GM18907 (cell line): Measurements from ENCODE around the gene SLC39A3.

Experiments
- ATAC-seq: cut with Tn5 transposase; IDR thresholded peaks from one replicate; pipeline ENCODE4 v1.9.1; 2021; ENCODE audit warnings: mild to moderate bottlenecking, moderate library complexity; ENCODE audit not compliant: unreplicated experiment

The SLC39A3 gene

DNA sequence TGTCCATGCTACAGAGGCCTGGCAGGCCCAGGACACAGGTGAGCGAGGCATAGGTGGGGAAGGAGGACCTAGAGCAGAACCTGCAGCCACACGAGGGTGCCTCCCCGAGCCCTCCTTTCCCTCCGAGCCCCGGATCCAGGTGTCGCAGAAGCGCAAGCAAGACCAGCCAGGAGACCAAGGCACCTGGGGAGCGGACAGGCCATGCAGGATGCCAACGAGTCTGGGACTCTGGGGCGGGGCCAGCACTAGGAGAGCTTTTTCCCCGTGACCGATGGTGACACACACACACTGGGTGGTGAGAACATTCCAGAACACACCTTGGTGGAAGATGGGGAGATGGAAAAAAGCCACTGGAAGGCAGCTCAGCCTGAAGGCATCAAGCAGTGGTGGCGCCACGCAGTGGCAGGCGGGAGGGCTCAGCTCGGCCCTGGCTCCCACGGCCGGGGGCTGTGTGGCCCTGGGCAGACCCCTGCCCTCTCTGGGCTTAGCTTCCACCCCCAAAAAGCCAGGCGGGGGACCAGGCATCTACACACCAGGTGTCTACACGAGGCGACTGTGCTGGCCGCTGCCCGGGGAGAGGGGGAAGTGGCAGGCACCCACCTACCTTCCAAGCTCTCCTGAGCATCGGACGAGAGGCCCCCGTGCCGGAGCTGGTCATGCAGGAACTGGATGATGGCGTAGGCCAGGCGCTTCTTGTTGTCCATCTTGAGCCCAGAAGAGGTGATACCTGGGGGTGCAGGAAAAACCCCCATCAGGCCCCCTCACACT, 28.7 kb upstream of the SLC39A3 start:
- no peak for ATAC-seq

DNA sequence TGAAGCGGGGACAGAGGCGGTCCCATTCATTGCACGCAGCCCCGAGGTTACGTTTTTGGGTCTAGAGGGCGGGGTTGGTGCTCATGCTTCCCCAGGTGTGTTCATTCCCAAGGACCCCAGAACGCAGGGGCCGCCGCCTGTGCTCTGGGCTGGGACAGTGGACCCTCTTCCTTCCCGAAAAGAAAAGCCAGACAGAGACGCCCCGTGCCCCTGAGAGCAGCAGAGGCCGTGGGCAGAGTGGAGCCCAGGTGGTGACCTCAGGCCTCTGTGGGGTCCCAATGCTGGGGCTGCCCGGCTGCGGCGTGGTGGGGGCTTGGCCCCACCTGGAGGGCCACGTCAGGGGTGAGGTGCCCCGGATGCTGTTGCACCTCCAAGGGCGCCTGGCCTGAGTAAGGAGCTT, 27.9 kb upstream of the SLC39A3 start:
- ATAC-seq: no peak

DNA sequence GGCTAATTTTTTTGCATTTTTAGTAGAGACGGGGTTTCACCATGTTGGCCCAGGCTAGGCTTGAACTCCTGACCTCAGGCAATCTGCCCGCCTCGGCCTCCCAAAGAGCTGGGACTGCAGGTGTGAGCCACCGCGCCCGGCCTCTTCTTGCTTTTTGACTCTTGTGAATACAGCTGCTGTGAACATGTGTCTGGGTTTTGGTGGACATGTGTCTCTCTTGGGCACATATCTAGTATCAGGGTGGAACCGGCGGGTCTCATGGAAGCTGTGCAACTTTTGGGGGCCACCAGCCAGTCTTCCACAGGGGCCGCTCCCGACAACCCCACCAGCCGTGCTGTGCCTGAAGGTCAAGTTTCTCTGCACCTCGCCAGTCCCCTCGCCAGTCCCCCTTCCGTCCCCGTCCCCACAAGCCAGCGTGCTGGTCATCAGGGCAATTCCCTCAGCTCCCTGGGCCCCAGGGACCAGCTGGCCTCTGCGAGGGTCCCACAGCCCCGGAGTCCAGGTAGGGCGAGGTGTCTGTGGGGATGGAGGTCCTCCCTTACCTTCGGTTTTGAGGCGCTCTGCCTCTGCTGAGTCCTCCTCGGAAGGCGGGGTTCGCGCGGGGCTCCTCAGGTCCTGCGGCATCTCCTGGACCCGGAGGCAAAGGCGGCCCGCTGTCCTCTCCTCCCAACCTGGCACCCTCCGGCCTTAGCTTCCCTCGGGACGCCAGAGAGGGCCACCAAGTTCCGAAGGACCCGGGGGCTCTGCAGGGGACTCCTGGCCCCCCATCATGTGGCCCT, 27.0 kb upstream of the SLC39A3 start:
- no peak for ATAC-seq

DNA sequence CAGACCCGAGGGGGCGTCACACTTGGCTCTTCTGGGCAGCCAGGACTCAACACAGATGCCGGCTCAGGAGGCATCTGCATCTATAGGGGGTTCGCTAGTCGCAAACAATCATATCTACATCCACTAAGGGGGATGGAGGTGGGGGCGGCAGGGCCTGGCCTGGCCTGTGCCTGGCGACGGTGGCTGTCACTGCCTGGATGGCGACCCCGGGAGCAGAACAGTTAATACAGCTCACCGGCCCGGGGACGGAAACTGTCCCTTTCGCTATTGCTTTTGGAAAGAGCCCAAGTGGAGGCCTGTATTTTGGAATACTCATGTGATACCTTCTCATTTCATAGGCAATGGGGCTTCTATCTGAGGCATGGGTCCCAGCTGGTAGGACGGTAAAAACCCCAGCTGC, 25.6 kb upstream of the SLC39A3 start:
- no peak for ATAC-seq

DNA sequence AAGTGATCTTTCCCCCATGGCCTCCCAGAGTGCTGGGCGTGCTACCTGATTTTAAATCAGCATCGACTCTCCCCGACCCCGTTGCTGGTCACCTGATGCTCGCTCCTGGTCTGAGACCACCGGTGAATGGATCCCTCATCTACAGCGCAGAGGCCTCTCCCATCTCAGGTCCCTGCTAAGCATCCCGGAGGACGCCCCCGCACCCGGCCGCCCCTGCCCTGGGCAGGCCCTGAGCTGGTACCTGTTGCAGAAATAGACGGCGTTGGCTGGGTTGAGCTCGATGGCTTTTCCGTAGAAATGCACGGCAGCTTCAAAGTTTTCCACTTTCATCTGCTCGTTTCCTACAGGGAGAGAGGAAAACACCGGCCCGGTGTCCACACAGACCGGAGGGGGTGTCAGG, 25.1 kb upstream of the SLC39A3 start:
- no peak for ATAC-seq

DNA sequence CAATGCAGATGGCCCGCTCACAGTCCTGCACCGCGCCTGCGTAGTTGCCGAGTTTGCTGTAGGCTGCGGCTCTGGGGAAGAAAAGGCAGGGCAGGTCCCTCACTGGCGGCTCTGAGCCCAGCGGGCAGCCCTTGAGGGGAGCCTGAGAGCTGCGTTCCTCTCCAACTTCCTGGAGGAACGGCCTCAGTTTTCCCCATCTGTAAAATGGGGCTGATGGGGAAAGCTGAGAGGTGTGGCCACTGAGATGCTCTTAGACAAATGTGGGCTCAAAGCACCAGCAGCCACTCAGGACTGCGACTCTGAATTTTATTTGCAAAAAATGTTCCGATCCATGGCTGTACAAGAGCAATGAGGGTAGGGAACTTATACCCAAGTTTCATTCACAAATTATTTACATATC, 23.9 kb upstream of the SLC39A3 start:
- no peak for ATAC-seq

DNA sequence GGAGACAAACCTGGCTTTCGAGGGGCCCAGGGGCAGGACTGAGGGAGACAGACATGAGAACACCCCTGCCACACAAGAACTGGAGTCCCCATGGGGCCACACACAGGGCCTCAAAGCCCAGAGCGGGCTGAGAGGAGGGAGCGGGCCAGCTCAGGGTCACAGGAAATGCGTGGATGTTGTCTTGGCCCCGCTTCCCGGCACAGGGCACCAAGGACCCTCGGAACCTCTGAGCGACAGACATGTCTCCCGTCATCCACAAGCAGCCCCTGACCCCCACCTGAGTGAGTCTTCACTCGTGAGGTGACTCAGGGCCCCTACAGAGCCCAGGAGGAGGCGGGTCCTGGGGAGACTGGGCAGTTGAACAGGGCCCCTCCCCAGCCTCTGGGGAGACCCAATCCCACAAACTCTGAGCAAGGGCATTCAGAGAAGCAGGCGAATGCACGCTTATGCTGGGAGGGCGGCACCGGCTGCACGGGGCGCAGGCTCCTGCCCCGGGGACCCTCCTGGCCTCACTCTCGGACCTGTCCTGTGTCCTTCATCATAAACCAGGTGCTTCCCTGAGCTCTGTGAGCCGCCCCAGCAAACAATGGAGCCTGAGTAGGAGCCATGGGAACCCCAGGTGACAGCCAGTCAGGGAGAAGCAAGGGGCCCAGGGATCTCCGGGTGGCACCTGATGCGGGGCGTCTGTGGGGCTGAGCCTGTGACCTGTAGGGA, 23.1 kb upstream of the SLC39A3 start:
- no peak for ATAC-seq

DNA sequence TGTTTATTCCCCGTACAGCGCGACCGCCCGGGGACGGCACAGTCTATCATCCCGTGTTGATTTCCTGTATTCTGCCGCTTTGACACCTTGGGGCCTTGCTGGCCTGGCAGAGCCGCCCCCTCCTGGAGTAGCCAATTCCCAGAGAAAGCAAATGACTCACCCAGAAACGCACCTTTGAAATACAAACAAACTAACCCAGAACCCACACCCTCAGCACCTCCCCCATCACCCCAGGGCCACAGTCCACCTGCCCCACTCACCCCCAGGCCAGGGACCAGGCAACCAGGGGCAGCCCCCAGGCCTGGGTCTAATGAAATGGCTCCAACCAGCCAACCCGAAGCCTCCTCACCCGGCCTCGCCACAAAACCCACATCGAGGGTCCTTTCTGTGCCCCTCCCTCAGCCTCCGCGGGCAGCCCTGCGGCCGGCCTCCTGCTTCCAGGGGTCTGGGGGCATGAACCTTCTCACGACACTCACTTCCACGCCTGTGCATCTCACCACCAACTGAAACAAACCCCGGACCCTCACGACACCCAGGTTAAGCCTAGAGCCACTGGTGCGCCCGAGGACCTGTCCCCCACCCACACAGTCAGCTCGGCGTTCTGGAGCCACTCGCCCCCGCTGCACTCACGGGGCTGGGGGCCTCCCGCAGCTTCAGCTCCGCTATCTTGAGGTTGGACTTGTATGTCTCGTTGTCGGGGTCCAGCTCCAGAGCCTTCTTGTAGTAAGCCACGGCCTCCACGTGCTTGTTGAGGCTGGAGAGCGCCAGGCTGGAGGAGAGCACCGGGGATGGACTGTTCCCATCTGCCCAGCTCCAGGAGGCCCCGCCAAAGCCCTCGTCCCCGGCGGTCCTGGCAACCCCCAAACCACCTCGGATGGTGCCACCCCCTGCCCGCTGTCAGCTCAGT, 22.3 kb upstream of the SLC39A3 start:
- no peak for ATAC-seq

DNA sequence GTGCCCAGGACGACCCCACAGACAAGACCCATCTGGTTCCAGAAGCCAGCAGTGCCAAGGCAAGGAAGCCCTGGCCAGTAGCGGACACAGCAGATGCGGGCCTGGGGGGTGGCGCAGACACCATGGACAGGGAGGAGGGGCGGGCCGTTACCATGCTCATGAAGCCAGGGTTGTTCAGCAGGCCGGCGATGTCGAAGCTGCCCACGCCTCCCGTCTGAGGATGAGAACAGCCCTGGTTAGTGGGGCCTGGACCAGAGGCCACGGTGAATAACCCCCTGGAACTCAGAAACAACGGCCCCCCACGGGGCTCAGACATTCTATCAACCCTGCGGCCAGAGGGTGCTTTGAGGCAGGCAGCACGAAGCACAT, 21.5 kb upstream of the SLC39A3 start:
- no peak for ATAC-seq

DNA sequence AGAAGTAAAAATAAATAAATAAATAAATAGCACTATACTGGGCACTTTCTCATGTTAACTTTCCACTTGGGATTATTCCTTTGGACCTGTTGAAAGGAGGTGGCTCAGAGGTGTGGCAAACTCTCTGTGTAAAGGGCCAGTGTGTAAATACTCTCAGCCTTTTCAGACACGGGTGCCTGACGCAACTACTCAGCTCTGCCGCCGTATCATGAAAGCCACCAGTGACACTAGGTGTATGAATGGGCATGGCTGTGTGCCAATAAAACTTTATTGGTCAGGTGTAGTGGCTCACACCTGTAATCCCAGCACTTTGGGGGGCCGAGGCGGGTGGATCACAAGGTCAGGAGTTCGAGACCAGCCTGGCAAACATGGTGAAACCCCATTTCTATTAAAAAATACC, 20.1 kb upstream of the SLC39A3 start:
- ATAC-seq: no peak

DNA sequence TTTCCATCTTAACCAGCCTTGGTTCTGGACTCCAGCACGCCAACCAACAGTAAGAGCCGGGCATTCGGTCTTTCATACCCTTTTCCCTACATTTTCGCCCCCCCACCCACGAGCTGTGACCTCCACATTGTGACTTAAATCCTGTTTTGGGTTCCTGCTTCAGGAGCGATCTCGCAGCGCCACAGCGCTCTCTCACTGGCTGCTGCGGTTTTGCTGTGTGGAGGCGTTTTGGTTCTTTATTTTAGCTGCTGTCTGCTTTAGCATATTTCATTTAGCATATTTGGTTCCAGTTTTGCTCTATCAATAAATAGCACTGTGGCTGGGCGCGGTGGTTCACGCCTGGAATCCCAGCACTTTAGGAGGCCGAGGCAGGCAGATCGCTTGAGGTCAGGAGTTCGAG, 19.5 kb upstream of the SLC39A3 start:
- no peak for ATAC-seq

DNA sequence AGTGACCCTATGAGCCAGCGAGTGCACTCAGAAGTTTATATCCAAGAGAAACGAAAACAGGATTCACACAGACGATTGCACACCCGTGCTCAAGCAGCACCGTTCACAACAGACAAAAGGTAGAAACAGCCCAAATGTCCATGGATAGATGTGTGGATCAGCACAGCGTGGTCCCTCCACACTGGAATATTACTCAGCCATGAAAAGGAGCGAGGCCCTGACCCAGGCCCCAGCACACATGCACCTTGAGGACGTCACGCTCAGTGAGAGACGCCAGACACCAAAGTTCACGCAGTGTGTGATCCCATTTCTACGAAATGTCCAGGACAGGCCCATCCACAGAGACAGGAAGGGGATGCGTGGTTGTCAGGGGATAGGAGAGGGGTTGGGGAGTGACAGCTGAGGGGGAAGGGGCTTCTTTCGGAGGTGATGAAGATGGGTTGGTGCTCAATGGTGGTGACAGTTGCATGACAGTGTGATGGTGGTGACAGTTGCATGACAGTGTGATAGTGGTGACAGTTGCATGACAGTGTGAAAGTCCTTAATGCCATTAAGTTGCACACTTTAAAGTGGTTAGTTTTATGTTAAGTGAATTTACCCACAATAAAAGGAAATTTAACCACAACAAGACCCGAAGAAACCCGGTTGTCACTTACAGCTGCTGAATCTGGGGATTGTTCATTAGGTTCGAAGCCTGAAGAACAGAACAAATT, 18.9 kb upstream of the SLC39A3 start:
- ATAC-seq: no peak

DNA sequence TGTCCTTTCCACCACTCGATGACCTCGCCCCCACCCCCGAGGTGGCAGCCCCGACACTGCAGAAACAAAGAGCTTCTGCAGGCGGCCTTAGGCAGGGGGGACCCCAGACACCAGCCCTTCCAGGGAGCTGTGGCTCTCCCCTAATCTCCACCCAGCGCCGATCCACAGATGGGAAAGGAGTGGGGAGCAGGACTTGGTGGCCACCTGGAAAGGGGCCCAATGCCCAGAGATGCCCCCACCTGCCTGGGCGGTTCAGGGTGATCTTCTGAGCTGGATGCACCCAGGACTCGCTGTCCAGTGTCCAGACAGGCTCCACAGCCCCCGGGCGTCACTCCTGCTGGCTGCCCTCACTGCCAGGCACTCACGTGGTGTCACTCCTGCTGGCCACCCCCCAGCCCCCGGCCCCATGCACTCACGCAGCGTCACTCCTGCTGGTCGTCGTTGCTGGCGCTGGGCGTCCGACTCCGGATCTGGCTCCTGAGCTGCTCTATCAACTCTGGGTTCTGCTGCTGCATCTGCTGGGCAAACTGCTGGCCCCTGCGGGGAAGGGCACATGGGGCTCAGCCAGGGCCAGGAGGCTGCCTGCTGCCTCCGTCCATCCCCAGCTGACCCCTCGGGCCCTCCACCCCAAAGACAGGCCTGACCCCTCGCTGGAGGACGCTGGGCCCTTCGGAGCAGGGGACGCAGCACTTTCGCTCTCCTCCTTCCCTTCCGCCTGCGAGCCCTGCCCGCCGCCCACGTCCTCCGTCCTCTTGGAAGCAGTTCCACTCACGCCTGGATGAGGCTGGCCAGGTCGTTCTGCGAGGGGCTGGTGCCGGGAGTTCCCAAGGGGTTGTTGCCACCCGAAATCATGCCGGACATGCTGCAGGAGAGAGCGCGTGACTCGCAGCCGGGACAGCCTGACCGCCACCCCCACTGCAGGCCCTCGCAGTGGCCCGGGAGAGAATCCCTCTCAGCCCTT, 17.4 kb upstream of the SLC39A3 start:
- ATAC-seq: no peak

DNA sequence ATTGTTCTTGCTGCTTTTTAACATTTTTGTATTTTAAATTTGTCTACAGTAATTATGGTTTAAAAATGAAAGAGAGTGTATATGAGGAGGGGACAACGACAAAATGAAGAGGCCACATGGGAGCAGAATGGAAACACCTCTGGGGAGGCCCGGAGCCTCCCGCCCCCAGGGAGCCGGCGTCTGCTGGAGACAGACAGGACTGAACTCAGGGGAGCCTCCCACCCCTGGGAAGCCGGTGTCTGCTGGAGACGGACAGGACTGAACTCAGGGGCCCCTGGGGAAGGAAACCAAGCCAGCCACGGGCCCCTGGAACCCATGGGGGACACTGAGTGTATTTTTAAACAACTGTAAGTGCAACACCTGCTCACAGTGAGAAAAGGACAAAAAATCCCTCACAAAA, 16.7 kb upstream of the SLC39A3 start:
- ATAC-seq: no peak

DNA sequence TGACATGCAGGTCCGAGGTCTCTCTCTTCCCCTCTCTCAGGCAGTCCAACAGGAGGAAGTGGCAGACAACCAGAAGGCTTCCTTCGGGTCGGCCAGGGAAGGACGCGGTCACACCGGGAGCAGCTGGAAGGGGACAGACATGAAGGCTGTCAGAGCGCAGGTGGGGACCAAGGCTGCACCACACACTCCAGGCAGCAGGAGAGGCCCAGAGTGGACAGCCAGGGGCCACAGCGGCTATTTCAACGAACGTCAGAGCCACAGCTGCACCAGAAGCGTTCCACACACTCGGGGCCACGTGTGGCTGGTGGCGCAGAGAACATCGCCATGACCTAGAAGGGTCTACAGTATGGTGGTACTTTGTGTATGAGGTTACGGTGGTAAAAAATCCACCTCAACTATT, 16.0 kb upstream of the SLC39A3 start:
- ATAC-seq: no peak

DNA sequence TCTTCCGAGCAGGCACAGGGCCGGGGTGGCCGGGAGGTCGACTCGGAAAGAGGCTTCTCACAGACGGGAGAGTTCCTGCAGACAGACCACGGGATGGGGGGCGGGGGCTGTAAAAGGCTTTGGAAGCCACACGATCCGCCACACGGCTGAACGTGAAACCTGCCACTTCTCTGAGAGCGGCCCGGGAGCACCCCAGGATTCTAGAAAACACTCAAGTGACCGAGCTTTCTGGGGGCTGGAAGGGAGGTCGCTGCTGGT, 15.6 kb upstream of the SLC39A3 start:
- no peak for ATAC-seq

DNA sequence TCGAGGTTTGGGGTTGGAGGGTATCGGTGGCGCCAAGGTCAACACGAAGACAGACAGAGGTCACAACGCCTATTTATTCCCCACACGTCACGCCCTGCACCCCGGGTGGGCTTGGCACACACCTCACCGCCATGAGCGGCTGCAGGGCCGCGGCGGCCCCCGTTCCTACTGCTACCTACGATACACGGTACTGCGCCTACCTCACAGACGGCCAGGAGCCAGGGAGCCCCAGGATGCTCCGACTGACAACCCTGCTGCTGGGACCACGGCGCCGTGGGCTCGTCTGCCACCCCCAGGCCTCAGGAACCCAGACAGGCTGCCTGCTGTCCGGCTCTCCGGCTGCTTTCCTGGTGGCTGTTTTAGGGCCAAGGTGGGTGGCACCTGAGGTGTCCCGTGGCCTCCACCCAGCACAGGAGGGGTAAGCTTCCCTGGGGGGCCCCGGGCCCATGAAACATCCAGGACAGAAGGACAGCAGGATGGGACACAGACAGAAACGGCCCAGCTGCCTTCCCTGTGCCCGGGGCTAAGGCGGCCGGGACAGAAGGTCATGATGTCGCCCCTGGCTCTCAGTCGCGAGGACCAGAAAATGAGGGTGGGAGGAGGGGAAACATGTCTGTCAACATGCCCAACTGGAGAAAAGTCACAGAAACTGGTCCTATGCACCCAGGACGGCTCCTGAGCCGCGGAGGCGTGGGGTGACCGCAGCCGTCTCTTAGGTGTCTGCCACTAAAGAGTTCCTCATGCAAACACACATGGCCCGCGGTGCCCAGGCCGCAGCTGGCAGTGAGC, 15.0 kb upstream of the SLC39A3 start:
- ATAC-seq: no peak

DNA sequence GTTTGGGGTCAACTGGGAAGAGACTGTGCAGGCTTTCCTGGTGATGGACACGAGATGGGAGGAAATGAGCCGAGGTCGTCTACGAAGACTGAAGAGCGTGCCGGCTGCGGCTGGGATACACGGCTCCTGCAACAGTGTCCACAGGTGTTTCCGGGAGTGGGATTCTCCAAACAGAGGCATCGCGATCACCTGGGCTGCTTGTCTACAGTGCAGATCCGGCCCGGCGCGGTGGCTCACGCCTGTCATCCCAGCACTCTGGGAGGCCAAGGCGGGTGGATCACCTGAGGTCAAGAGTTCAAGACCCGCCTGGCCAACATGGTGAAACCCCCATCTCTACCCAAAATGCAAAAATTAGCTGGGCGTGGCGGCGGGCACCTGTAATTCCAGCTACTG, 11.6 kb upstream of the SLC39A3 start:
- ATAC-seq: no peak
